Adrenal gland (tissue), 12 donors: ENCODE measurements around the gene PRICKLE2. TPM values are rescaled to one million over a fixed set of nuclear protein-coding genes. Genes with fewer than 3 reads are reported as not detected.
A peak's percentile ranks its signal among the peaks of the same experiment; 100 is the strongest.

ENCODE experiments used
- DNase-seq, 7 donors: peaks; one replicate each; pipeline ENCODE4 v3.0.0-alpha.2; 2019 to 2020
- H3K27ac ChIP-seq, 5 donors: fragments of 200-600 bp; sonication (generic) in 4 of 5; 1 replicate in 3 of 5; 2 replicates in 2 of 5; pipeline versions ENCODE4 v1.5.1 to v1.8.0; 2016 to 2020; ENCODE audit warnings: mild to moderate bottlenecking in 1 of 5
- H3K27me3 ChIP-seq: fragments of 200-600 bp; 2 replicates; pipeline ENCODE4 v1.8.0; 2021
- H3K36me3 ChIP-seq, 2 donors: fragments of 200-600 bp; replicated peaks in 1 of 2; 1 replicate in 1 of 2; 2 replicates in 1 of 2; pipeline versions ENCODE4 v1.5.1 to v1.8.0; 2018 to 2022
- H3K4me1 ChIP-seq, 2 donors: fragments of 200-600 bp; replicated peaks in 1 of 2; 1 replicate in 1 of 2; 2 replicates in 1 of 2; pipeline versions ENCODE4 v1.5.1 to v1.8.0; 2018 to 2021
- H3K4me3 ChIP-seq, 4 donors: fragments of 200-600 bp; sonication (generic) in 3 of 4; one replicate each; pipeline ENCODE4 v1.5.1; 2016 to 2018
- H3K9me3 ChIP-seq, 3 donors: fragments of 200-600 bp; sonication (generic) in 1 of 3; replicated peaks in 1 of 3; 1 replicate in 2 of 3; 2 replicates in 1 of 3; pipeline versions ENCODE4 v1.5.1 to v1.8.0; 2016 to 2021
- POLR2A ChIP-seq, 2 donors: fragments of 450-650 bp; IDR thresholded peaks; one replicate each; pipeline ENCODE4 v1.6.1; 2017; ENCODE audit warnings: antibody characterized with exemption in 2 of 2, mild to moderate bottlenecking in 2 of 2, moderate library complexity in 1 of 2
- WGBS, 4 donors: extraction: QIAGEN DNeasy Blood & Tissue Kit in 2 of 4; methylation state at CpG; one replicate each; pipeline versions ENCODE4 v1.1.5 to v1.1.7; 2013 to 2017; 5-methylcytosine and 5-hydroxymethylcytosine counted together
- intact Hi-C, 2 donors: fragments of 100-400 bp; cut with DNase I; formaldehyde crosslinking; loops; one replicate each; pipeline versions ENCODE4 v1.14.1 to v1.15.0; 2022 to 2023
- polyA plus RNA-seq, 3 donors: library from polyadenylated mRNA; stranded (reverse); fragments of 200-250 nt in 2 of 3; fragments of 350-450 nt in 1 of 3; fragmentation: Illumina TruSeq in 1 of 3; extraction: RNeasy Lipid Tissue Mini Kit (QIAGEN cat#74804) in 1 of 3; gene quantifications; one replicate each; pipeline ENCODE4 v1.2.3, GENCODE V29; 2013 to 2014
- total RNA-seq, 9 donors: library from RNA; depleted of rRNA in 4 of 9; stranded (reverse); fragments of >200 nt in 4 of 9; fragments of 120-200 nt in 1 of 9; fragmentation: NEBNext Ultra II Directional in 1 of 9; extraction: Animal tissue kit (Norgen Biotek cat#: 25700) in 1 of 9; gene quantifications; one replicate each; pipeline versions ENCODE4 v1.1.0 to v1.2.4, GENCODE V29; 2013 to 2023
- TF ChIP-seq, protein P1 (sequence below), 6 experiments: fragments of 450-650 bp in 4 of 6; fragments of 200-600 bp in 2 of 6; sonication (generic) in 1 of 6; IDR thresholded peaks; 1 replicate in 5 of 6; 2 replicates in 1 of 6; pipeline versions ENCODE4 v1.5.1 to v1.8.0; 2016 to 2021; ENCODE audit warnings: antibody characterized with exemption in 6 of 6, mild to moderate bottlenecking in 2 of 6, moderate library complexity in 1 of 6
- donor health status: healthy with polysubstance abuse.
- donor health status: Bipolar disorder and iron deficiency.
- donor health status: DM: yes; HTN: yes; CAD: no.
- donor health status: DM: no; HTN: no; CAD: no.
- donor health status: DM: no; HTN: no; CAD: no.
- donor health status: DM: yes; HTN: yes; CAD: no.

PRICKLE2 gene
- total and polyA plus RNA-seq, 12 donors = 1.3 to 15.7 (median 8.1) TPM

GRCh38 chr3:64073158-64073761, 152.0 kb downstream of the PRICKLE2 start:
- no peak overlapping the region for H3K4me3 ChIP-seq
- intact Hi-C loops = no loop called here
- no peak for DNase-seq
- H3K9me3 ChIP-seq = no peaks in the 10 kb centered on the region
- WGBS, 4 donors = 38 to 61% (median 48%) methylated on average over 1 of the region's 1 CpG
- TF ChIP-seq, protein P1, sequence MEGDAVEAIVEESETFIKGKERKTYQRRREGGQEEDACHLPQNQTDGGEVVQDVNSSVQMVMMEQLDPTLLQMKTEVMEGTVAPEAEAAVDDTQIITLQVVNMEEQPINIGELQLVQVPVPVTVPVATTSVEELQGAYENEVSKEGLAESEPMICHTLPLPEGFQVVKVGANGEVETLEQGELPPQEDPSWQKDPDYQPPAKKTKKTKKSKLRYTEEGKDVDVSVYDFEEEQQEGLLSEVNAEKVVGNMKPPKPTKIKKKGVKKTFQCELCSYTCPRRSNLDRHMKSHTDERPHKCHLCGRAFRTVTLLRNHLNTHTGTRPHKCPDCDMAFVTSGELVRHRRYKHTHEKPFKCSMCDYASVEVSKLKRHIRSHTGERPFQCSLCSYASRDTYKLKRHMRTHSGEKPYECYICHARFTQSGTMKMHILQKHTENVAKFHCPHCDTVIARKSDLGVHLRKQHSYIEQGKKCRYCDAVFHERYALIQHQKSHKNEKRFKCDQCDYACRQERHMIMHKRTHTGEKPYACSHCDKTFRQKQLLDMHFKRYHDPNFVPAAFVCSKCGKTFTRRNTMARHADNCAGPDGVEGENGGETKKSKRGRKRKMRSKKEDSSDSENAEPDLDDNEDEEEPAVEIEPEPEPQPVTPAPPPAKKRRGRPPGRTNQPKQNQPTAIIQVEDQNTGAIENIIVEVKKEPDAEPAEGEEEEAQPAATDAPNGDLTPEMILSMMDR (IDR thresholded peaks at IDR 0.05) = no peak
- TF ChIP-seq POLR2A (IDR thresholded peaks at IDR 0.05) = no peak
- H3K36me3 ChIP-seq = no peaks in the 10 kb centered on the region
- H3K27ac ChIP-seq = no peak overlapping the region
- no peaks in the 10 kb centered on the region for H3K27me3 ChIP-seq
- no peaks in the 10 kb centered on the region for H3K4me1 ChIP-seq

GRCh38 chr3:64072126-64072525, 153.1 kb downstream of the PRICKLE2 start:
- no peaks in the 10 kb centered on the region for H3K36me3 ChIP-seq
- H3K4me3 ChIP-seq = no peak overlapping the region
- no peaks in the 10 kb centered on the region for H3K4me1 ChIP-seq
- intact Hi-C loops = no loop called here
- H3K27ac ChIP-seq = no peak overlapping the region
- TF ChIP-seq POLR2A (IDR thresholded peaks at IDR 0.05) = no peak
- TF ChIP-seq, protein P1 (IDR thresholded peaks at IDR 0.05) = no peak
- 67 to 79% (median 73%) methylated on average over 2 of the region's 2 CpGs for WGBS, 4 donors
- no peak for DNase-seq
- H3K27me3 ChIP-seq = no peaks in the 10 kb centered on the region
- H3K9me3 ChIP-seq = no peaks in the 10 kb centered on the region

DNA sequence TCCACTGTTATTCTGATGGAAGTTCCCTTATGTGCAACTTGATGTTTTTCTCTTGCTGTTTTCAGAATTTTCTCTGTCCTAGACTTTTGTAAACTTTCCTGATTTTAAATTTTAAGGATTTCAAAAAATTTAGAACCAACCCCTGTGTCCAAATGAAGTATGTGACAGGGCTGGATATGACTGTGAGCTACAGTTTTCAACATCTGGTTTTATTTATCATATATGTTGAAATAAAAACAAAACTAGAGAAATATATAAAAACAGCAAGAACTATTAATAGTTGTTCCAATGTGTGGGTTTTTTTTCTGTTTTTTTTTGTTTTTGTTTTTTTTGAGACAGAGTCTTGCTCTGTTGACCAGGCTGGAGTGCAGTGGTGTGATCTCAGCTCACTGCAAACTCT, 154.6 kb downstream of the PRICKLE2 start:
- Histone ChIP-seq H3K27ac (no peak overlapping the region), H3K4me3 (no peak overlapping the region), H3K36me3 (no peaks in the 10 kb centered on the region), H3K27me3 (no peaks in the 10 kb centered on the region), H3K4me1 (no peaks in the 10 kb centered on the region), H3K9me3 (no peaks in the 10 kb centered on the region)
- intact Hi-C loops = no loop called here
- TF ChIP-seq, protein P1 (IDR thresholded peaks at IDR 0.05) = no peak
- DNase-seq = no peak

DNA sequence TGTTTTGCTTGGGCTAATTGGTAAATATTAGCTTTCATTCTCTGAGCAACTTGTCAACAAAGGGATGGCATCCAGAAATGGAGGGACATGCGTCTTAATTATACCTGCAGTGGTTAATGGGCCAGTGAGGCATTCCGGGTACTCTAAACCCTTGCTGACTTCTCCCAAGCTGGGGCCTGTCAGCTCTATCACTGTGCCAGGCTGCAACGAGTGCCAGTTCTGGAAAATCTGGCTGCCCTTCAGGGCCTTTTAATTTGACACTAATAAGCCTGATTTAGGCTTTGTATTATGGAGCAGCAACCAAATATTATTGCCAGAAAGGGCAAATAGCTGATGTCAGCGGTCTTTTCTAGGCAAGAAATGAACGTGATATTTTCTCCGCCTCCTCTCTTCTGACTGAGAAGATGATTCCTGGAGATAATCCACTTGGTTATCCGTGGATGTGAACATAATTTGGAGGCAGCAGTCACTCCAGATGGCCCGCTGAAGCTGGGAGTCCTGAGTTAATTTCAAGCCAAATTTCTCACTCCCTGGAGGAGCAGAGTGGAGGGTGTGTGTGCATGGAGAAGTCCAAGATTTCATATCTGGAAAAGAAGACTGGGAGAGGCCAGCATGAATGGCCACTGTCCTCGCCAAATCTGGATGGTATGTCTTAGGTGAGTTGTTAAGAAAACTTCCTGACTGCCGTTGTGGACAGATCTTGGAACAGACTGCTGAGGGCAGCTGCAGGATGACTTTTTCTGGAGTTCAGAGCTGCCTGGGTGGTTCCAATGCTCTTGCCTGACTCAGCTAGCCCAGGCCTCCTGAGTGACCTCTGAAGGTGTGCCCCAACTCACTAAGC, 157.5 kb downstream of the PRICKLE2 start:
- TF ChIP-seq, protein P1 (IDR thresholded peaks at IDR 0.05) = no peak
- no peak for TF ChIP-seq POLR2A (IDR thresholded peaks at IDR 0.05)
- DNase-seq = peak in 1 of 7 donors; percentile 67
- intact Hi-C loops = no loop called here
- H3K27ac ChIP-seq = peak overlapping the region in 1 of 5 donors; percentile 0
- H3K27me3 ChIP-seq = no peaks in the 10 kb centered on the region
- whole genome bisulfite sequencing, 4 donors = 66 to 78% (median 75%) methylated on average over 9 to 10 of the region's 10 CpGs
- peaks cover 0 to 3% of the 10 kb centered on the region in 2 donors for H3K4me1 ChIP-seq
- H3K4me3 ChIP-seq = no peak overlapping the region
- H3K9me3 ChIP-seq = no peaks in the 10 kb centered on the region
- no peaks in the 10 kb centered on the region for H3K36me3 ChIP-seq
